GM12892 (cell line): ENCODE measurements around the gene TUBGCP2.

Experiments
- POLR2A ChIP-seq: IDR thresholded peaks from 2 replicates; pipeline ENCODE4 v1.6.1; 2011; ENCODE audit warnings: low read depth, low read length, control low read depth
- POLR2AphosphoS5 ChIP-seq: IDR thresholded peaks from 2 replicates; pipeline ENCODE4 v1.6.1; 2011; ENCODE audit warnings: low read depth, low read length, control low read depth
- TAF1 ChIP-seq: IDR thresholded peaks from 2 replicates; pipeline ENCODE4 v1.6.1; 2011; ENCODE audit warnings: low read depth, mild to moderate bottlenecking, control low read depth, low read length, borderline replicate concordance

GRCh38 chr10:133270204-133270603, 38.5 kb downstream of the TUBGCP2 start:
- TF ChIP-seq POLR2A (no peak), POLR2AphosphoS5 (no peak), TAF1 (no peak)
